ENCODE results near the gene NEDD4L.
"Not testable (repeated sequence)": the region's sequence is repeated elsewhere in the genome, so short reads cannot be mapped to it uniquely, and the experiment has no call there.

NEDD4L gene

DNA sequence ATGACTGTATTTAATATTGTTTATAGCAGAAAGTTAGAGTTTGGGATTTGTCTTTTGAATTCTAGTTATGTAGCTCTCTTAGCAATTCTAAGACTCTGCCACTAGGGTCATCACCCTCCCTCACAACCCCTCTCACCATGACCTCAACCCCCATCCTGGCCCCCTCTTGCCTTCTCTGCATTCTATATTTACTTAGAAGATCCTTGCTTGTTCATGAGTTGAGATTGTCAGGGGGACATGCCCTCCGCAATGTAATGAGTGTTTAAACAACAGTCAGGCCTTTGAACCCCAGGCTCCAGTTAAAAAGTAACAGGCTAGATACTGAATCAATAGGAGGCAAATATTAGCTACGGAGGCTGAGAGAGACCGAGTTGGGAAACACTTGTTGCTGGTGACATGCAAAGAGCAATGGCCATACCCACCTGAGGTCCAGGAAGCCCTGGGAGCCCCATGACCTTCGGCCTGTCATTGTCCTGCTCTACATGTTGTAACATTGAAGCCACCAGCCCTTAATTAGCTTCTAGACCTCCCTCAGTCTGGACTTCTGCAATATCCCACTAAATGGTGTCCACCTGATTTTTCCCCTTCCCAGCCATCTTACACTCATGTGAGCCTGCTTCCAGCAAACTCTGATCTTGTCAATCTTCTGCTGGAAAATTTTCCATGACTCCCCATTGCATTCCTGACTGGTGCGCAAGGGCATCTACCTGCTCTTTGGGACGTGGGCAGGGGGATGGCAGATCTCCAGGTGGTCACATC, 363.8 kb downstream of the NEDD4L start:
- DNase-seq, result no peak

DNA sequence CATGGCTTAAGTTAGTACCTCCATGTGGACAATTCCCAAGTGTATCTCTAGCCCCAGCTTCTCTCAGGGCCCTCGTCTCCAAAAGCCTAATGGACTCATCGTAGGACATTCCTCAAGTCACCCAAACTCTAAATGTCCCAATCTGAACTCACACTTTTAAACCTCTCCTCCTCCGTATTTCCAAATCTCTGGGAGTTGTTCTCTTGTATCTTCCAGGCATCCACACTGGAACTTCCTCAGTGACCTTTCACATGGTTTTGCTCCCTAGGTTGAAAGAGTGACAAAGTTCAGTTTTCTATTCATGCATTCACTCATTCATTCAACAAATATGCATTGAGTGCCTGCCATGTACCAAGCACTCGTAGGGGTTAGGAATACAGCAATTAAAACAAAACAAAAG, 364.6 kb downstream of the NEDD4L start:
- no peak for DNase-seq

DNA sequence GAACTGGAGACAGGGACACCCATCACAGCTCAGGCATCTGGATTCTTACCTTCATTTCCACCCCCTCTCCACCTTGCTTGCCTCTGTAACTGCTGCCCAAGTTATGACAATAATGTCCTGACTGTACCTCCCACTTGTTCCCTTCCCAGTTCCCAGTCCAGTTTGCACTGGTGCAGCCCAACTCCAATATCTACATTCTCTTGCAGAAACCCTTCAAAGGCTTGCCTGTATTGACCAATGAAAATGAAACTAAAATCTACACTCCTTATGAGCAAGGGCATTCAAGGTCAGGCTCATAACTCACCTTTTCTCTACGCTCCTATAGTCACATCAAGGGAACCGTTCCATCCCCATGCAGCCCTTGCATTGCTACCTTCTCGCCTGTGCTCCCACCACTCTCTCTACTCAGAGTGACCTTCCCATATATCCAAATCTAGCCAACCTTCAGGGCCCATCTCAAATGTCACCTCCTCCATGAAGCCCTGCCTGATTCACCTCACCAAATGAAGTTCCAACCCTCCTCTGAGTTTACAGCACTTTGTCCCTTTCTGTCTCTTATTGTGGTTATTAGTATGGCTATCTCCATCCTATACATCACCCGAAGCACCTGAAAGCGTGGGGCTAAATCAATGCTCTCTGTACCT, 365.9 kb downstream of the NEDD4L start:
- DNase-seq, result no peak

DNA sequence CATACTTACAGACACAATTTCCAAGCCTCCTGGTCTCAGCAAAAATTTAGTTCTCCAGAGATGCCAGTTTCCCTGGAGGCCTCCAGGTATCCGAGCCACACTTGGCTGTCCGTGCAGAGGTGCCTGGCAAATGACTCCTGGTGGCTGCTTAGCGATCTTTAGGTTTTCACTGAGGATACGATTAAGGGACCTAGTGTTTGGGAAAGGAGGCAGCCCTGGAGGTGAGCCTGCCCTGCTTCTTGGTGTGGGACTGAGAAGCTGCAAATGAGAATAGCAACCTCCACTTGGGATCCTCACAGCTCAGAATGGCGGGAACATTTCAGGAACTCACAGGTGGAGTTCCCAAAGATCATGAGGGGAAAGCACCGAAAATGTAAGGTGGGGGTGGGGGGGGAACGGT, 367.3 kb downstream of the NEDD4L start:
- no peak for DNase-seq

DNA sequence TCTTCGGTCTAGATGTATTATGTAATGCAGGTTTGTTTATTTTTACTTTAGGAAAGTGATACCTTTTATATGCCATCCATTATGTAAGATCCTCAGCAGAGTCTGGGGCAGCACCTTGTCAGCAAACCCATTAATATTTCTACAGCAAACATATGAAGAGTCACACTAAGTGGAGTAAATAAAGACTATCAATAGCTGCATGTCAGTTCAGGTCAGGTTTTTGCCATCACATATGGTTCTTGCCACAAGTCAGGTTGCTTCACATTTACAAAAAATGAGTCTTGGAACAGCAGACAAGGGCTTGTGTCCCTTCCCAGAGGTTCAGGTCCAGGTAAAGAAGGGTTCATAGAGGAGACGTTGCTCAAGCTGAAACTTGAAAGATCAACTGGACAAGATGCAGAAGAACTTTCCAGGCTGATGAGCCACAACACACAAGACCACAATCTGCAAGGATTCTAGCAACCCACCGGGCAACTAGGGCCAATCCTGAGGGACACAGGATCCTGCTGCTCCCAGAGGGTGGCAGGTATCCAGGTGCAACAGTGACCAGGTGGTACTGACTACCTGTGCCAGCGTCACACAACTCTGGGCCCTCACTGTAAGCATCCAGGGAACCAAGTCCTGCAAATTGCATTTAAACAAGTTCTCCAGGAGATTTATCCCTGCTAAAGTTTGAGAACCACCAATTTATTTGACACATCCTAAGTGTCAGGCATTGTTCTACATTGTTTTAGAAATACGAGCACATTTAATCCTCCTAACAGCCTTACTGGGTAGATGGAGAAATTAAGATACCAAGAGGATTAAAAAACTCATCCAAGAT, 369.0 kb downstream of the NEDD4L start:
- DNase-seq, result no peak

- no peak for DNase-seq
Observed at GRCh38 chr18:58413667-58414628, 369.9 kb downstream of the NEDD4L start.

DNA sequence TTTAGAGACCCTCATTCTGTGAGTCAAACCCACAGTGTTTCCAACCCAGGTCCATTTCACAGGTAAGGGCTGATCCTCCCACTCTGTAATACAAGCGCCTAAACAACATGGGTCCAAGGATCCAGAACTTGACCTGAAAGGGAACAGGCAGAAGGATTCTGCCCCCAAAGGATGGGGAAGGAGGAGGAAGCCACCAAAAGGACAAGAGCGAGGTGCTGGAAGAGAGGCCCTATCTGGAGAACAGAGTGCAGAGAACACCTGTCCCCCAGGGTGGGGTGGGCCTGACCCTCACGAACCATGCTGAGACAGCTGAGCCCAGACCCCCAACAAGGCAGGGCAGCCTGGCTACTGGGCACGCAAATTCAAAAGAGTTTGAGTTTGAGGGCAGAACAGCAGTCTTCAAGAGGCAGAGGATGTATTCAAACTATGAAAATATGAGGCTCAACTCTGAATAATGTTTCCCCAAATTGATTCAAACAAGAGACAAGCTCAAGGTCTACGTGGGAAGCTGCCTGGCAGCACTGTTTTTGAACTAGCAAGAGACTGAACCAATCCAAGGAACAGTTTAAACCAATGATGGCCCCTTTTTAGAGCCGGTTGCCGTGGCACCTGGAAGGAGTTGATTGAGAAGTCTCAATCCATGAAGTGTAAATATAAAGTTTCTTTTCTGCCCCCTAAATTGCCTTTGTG, 372.1 kb downstream of the NEDD4L start:
- DNase-seq, result no peak

DNA sequence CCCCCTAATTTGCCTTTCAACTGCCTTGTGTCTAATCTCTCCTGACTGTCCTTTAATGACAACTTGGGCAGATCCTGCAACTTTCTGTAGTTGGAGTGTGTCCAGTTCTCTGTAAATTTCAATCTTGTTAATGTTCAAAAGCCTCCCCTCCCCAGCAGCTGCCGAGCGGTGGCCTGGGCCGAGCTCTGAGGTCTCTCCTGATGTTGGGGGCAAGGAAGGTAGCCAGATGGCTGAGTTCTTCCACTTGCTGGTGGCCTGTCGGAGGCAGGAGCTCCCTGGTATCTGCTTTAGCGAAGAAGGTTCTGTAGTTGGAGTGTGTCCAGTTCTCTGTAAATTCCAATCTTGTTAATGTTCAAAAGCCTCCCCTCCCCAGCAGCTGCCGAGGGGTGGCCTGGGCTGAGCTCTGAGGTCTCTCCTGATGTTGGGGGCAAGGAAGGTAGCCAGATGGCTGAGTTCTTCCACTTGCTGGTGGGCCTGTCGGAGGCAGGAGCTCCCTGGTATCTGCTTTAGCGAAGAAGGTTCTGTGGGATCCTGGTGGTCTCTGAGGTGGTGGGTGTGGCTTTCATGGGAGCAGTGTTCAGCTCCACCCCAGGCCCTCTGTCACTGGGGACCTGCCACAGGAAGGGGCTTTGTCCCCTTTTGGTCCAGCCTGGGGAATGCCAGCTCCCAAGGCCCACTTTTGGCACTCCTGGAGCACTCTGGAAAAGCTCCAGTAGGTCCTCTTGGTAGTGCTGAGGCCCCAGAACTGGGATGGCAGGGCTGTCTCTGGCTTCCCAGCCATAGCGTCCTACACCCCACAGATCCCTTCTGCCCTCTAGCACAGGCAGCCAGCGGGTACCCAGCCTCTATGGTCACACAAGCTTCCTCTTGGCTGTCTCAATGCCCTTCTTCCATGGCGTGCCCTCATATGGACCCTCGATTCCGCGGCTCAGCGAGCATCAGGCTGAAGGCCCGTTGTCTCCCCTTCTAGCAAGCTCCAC, 373.0 kb downstream of the NEDD4L start:
- peak; percentile 68 for DNase-seq

GRCh38 chr18:58417752-58418151, 373.7 kb downstream of the NEDD4L start:
- DNase-seq, result no peak

- no peak for DNase-seq
Observed at GRCh38 chr18:58418361-58418760, 374.3 kb downstream of the NEDD4L start.

GRCh38 chr18:58419587-58420199, 375.7 kb downstream of the NEDD4L start:
- no peak for DNase-seq

DNA sequence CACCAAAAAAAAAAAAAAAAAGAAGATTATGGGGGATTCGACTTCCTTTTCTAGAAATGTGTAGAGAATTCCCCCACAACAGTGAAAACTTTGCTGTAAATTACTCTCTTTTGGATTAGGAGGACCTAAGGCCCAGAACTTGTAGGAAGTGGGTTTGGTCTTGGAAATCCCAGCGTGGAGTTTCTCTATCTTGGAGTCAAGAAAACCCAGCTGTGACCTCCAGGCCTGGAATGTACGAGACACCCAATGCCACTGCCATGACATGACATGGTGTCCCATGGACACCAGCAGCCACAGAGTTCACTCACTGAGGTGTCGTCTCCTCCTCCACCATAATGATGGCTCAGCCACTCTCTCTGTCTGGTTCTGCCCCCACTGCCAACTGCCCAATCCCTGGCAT, 382.6 kb downstream of the NEDD4L start:
- DNase-seq, result no peak

DNA sequence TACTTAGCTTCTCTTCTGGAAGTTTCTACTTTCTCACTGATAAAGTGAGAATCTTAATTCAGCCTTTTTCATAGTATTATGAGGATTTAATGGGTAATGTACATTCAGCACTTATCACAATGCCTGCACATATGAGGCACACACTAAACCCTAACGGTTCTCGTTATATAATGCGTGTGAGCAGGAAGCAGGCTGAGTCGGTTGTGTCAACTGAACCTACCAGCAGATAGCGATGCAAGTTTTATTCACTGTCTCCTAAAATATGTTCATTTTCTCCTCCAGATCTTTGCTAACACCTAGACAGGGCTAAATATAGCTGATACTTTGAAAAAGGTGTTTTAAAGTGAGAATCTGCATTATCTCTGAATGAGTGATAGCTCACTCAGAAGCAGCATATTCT, 383.3 kb downstream of the NEDD4L start:
- no peak for DNase-seq

- no peak for DNase-seq
Observed at GRCh38 chr18:58429442-58429841, 385.4 kb downstream of the NEDD4L start.

GRCh38 chr18:58431215-58431614, 387.2 kb downstream of the NEDD4L start:
- DNase-seq, result no peak

GRCh38 chr18:58432050-58432727, 388.2 kb downstream of the NEDD4L start:
- DNase-seq, result no peak

GRCh38 chr18:58435221-58436005, 391.4 kb downstream of the NEDD4L start:
- DNase-seq, result not testable (repeated sequence)

GRCh38 chr18:58438161-58438957, 394.3 kb downstream of the NEDD4L start:
- DNase-seq, result no peak
